ENCODE measurements around the gene OBP2A.
"Not testable (repeated sequence)": the region's sequence is repeated elsewhere in the genome, so short reads cannot be mapped to it uniquely, and the experiment has no call there.

OBP2A gene

GRCh38 chr9:135536216-135536615 lies 9.7 kb upstream of the OBP2A start:
- no peaks in the 10 kb centered on the region for H3K9me3 ChIP-seq (ENCODE audit: insufficient read depth, low read length)
- H3K4me1 ChIP-seq (ENCODE audit: insufficient read depth, insufficient read length): peaks cover 4% of the 10 kb centered on the region
- H3K4me3 ChIP-seq (ENCODE audit: insufficient read length, low read depth): no peak overlapping the region
- H3K36me3 ChIP-seq (ENCODE audit: insufficient read depth, insufficient read length, low read length): no peaks in the 10 kb centered on the region
- no peak for TF ChIP-seq ZNF274 (IDR thresholded peaks at IDR 0.05; ENCODE audit: low read depth, low read length)
- no peak for TF ChIP-seq YY1 (IDR thresholded peaks at IDR 0.05; ENCODE audit: insufficient read depth, insufficient read length)
- no peak for DNase-seq (ENCODE audit: low read depth, low spot score)
- H3K9ac ChIP-seq (ENCODE audit: insufficient read length, low read depth): no peak overlapping the region
- H3K27me3 ChIP-seq (ENCODE audit: insufficient read depth, insufficient read length): no peaks in the 10 kb centered on the region

GRCh38 chr9:135543262-135543894 lies 2.5 kb upstream of the OBP2A start:
- H3K9ac ChIP-seq (ENCODE audit: insufficient read length, low read depth); DNase-seq (ENCODE audit: low read depth, low spot score); H3K9me3 ChIP-seq (ENCODE audit: insufficient read depth, low read length); H3K4me1 ChIP-seq (ENCODE audit: insufficient read depth, insufficient read length); H3K27me3 ChIP-seq (ENCODE audit: insufficient read depth, insufficient read length); H3K36me3 ChIP-seq (ENCODE audit: insufficient read depth, insufficient read length, low read length); H3K4me3 ChIP-seq (ENCODE audit: insufficient read length, low read depth): not testable (repeated sequence)

GRCh38 chr9:135544981-135545635 lies 818 bp upstream of the OBP2A start:
- Histone ChIP-seq H3K36me3 (ENCODE audit: insufficient read depth, insufficient read length, low read length) (no peaks in the 10 kb centered on the region), H3K4me1 (ENCODE audit: insufficient read depth, insufficient read length) (no peaks in the 10 kb centered on the region), H3K9ac (ENCODE audit: insufficient read length, low read depth) (no peak overlapping the region), H3K9me3 (ENCODE audit: insufficient read depth, low read length) (no peaks in the 10 kb centered on the region), H3K4me3 (ENCODE audit: insufficient read length, low read depth) (no peak overlapping the region), H3K27me3 (ENCODE audit: insufficient read depth, insufficient read length) (no peaks in the 10 kb centered on the region)
- no peak for DNase-seq (ENCODE audit: low read depth, low spot score)
- TF ChIP-seq SUZ12 (IDR thresholded peaks at IDR 0.05; ENCODE audit: extremely low read depth, insufficient read depth, insufficient read length) (no peak), YY1 (IDR thresholded peaks at IDR 0.05; ENCODE audit: insufficient read depth, insufficient read length) (no peak), ZNF274 (IDR thresholded peaks at IDR 0.05; ENCODE audit: low read depth, low read length) (no peak)

GRCh38 chr9:135546792-135547617 lies 1.1 kb downstream of the OBP2A start:
- not testable (repeated sequence) for H3K4me3 ChIP-seq (ENCODE audit: insufficient read length, low read depth); DNase-seq (ENCODE audit: low read depth, low spot score); H3K9me3 ChIP-seq (ENCODE audit: insufficient read depth, low read length); H3K4me1 ChIP-seq (ENCODE audit: insufficient read depth, insufficient read length); H3K36me3 ChIP-seq (ENCODE audit: insufficient read depth, insufficient read length, low read length); H3K27me3 ChIP-seq (ENCODE audit: insufficient read depth, insufficient read length); H3K9ac ChIP-seq (ENCODE audit: insufficient read length, low read depth)

- Histone ChIP-seq H3K9me3 (ENCODE audit: insufficient read depth, low read length) (no peaks in the 10 kb centered on the region), H3K27me3 (ENCODE audit: insufficient read depth, insufficient read length) (no peaks in the 10 kb centered on the region), H3K9ac (ENCODE audit: insufficient read length, low read depth) (no peak overlapping the region), H3K4me1 (ENCODE audit: insufficient read depth, insufficient read length) (peaks cover 6% of the 10 kb centered on the region), H3K36me3 (ENCODE audit: insufficient read depth, insufficient read length, low read length) (no peaks in the 10 kb centered on the region), H3K4me3 (ENCODE audit: insufficient read length, low read depth) (no peak overlapping the region)
- no peak for DNase-seq (ENCODE audit: low read depth, low spot score)
- no peak for TF ChIP-seq SUZ12 (IDR thresholded peaks at IDR 0.05; ENCODE audit: extremely low read depth, insufficient read depth, insufficient read length)
- TF ChIP-seq ZNF274 (IDR thresholded peaks at IDR 0.05; ENCODE audit: low read depth, low read length): no peak
- TF ChIP-seq YY1 (IDR thresholded peaks at IDR 0.05; ENCODE audit: insufficient read depth, insufficient read length): no peak
Observed at GRCh38 chr9:135547756-135548736, 2.1 kb downstream of the OBP2A start.

- not testable (repeated sequence) for H3K36me3 ChIP-seq (ENCODE audit: insufficient read depth, insufficient read length, low read length); DNase-seq (ENCODE audit: low read depth, low spot score); H3K4me1 ChIP-seq (ENCODE audit: insufficient read depth, insufficient read length); H3K9me3 ChIP-seq (ENCODE audit: insufficient read depth, low read length); H3K4me3 ChIP-seq (ENCODE audit: insufficient read length, low read depth); H3K27me3 ChIP-seq (ENCODE audit: insufficient read depth, insufficient read length); H3K9ac ChIP-seq (ENCODE audit: insufficient read length, low read depth)
Observed at GRCh38 chr9:135549478-135550343, 3.8 kb downstream of the OBP2A start.
